GM10266 (cell line): ENCODE data around the gene FDXACB1.

Source experiments
- DNase-seq: peaks from one replicate; pipeline ENCODE4 v3.0.0; 2012; ENCODE audit errors: extremely low spot score
- TF ChIP-seq, protein P1 (sequence below): IDR thresholded peaks from 2 replicates; pipeline ENCODE4 v1.5.1; 2012; ENCODE audit warnings: mild to moderate bottlenecking, low read depth; ENCODE audit not compliant: control insufficient read depth, insufficient read depth; ENCODE audit errors: missing control alignments

FDXACB1 gene

DNA sequence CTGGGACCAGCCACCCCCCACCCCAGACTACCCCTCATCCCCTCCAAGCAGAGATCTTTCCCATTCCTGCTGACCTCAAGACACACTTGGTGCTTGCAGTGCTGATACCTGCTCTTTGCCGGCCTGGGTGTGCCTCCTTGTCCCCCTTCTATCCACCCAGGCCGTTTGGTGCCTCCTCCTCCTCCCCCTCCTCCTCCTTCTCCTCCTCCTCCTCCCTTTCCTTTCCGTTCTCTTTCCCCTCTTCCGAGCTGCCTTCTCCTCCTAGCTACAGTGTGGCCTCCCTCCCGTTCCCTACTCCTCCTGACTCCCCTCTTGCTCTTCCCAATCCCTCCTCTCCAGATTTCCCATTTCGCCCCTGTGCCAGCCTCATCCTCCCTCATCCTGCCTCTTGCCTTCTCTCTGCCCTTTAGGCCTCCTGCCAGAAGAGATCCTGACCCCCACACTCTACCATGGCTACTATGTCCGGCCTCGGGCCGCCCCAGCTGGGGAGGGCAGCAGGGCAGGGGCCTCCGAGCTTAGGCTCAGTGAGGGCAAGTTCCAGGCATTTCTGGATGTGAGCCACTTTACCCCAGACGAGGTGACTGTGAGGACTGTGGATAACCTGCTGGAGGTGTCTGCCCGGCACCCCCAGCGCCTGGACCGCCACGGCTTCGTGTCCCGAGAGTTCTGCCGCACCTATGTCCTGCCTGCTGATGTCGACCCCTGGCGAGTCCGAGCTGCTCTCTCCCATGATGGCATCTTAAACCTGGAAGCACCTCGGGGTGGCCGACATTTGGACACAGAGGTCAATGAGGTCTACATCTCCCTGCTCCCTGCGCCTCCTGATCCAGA, 34.3 kb upstream of the FDXACB1 start:
- DNase-seq, result no peak
- TF ChIP-seq, protein P1, sequence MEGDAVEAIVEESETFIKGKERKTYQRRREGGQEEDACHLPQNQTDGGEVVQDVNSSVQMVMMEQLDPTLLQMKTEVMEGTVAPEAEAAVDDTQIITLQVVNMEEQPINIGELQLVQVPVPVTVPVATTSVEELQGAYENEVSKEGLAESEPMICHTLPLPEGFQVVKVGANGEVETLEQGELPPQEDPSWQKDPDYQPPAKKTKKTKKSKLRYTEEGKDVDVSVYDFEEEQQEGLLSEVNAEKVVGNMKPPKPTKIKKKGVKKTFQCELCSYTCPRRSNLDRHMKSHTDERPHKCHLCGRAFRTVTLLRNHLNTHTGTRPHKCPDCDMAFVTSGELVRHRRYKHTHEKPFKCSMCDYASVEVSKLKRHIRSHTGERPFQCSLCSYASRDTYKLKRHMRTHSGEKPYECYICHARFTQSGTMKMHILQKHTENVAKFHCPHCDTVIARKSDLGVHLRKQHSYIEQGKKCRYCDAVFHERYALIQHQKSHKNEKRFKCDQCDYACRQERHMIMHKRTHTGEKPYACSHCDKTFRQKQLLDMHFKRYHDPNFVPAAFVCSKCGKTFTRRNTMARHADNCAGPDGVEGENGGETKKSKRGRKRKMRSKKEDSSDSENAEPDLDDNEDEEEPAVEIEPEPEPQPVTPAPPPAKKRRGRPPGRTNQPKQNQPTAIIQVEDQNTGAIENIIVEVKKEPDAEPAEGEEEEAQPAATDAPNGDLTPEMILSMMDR, result no peak

DNA sequence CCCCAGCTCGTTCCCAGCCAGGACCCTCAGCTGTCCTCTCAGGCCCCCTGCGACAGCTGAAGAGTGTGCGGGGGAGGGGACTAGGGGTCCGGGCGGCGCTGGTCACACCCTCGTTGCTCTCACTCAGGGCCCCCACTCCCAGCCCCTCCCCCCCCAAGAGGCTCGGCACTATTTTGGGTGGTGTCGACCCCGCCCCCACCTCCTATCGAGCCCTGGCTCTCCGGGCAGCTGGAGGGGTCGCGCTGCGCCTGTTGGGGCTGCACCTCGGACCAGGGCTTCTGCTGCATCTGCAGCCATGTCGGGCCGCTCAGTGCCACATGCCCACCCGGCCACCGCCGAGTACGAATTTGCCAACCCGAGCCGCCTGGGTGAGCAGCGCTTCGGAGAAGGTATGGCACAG, 33.6 kb upstream of the FDXACB1 start, which contains the start of gene HSPB2:
TSS of gene HSPB2 (plus strand) at position 200 of the 400 bp plus-strand sequence. CDS start at position 296, 96 bp downstream.
- TF ChIP-seq, protein P1, result no peak
- DNase-seq, result no peak

DNA sequence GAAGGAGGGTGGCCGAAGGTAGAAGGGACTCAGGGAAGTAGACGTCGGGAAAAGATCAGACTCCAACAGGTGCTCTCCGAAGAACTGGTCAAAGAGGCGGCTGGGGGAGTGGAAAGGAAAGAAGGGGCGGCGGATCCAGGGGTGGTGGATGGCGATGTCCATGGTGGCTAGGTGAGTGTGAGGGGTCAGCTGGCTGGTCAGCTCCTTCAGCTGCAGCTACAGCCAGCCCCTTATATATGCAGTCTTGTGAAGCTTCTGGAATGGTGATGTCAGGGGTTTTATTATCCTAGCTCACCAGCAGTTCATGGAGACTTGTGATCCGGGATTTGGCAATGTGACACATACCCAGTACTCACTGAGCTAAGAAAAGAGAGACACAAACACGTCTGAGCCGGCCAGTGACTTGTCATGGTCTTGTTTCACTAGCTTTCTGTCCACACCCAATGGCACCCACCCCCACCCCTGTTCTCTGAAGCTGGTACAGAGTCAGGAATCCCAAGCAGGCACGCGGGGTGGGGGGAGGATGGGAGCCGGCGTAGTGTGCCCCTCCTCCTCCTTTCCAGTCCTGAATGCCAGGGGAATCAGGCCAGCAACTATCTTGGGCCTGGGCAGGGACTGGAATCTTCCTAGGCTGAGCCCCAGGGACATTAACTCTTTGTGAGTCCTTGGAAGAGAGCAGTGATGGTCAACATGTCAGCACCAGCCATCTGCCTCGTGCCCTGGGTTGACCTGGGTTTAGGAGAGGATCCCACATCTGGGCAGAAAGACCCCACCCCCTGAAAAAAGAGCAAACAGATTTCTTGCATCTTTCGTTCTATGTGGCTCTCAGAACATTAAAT, 32.8 kb upstream of the FDXACB1 start, which contains the start of gene CRYAB:
TSS of gene CRYAB (minus strand) at position 208 of the 839 bp plus-strand sequence. CDS start at position 162, 46 bp downstream.
- TF ChIP-seq, protein P1, result no peak
- DNase-seq, result no peak

DNA sequence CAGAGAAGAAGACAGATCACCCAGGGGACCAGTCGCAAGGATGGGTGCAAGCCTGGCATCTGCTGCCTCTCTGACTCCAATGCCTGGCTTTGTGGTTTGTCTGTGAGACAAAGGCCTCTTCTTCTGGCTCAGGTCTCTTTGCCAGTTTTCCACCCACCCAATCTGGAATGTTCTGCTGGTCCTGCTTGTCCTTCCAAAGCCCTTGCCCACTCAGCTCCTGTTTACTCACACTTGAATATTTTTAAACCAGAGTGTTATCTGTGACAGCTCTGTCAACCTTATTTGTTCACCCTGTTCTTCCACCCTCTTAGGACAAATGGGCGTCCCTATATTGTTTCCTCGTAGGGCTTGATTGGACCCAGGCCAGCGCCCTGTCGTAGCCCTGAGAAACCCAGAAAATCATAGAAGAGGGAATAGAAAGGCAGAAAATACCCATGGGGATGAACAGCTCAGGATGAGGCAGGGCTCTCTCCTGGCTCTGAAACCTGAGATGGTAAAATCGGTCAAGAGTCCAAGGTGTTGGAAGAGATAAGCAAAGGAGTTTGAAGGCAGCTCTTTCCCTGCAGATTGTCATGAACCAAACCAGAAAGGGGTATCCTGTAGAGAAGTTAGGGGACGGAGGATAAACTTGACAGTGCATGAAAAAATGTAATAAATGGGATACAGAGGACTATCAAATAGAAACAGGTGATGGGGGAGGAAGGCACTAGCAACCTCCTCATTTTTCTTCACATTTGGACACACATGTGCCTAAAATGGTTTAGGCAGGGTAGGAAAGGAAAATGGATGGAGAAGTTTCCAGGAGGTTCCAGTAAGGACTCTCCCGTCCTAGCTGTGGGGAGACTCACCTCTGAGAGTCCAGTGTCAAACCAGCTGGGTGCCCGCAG, 32.0 kb upstream of the FDXACB1 start:
- no peak for DNase-seq
- TF ChIP-seq, protein P1, result no peak

DNA sequence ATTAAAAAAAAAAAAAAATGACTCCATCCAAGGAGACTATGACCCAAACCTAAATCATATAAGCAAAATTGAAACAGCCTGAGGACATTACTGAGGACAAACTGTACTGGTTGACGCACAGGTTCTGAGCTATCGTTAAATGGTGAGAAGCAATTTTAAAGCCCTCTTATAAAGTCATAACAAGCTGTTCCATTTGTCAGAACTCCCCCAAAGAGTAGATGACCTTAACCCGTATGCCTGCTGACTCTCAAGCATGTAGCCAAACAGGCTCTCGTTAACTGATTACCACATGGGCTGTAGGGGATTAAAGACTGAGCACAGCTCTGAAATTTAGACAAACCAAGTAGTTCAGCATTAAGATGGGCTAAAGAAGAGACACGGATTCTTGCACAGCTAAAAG, 30.4 kb upstream of the FDXACB1 start:
- DNase-seq, result no peak
- TF ChIP-seq, protein P1, result no peak

DNA sequence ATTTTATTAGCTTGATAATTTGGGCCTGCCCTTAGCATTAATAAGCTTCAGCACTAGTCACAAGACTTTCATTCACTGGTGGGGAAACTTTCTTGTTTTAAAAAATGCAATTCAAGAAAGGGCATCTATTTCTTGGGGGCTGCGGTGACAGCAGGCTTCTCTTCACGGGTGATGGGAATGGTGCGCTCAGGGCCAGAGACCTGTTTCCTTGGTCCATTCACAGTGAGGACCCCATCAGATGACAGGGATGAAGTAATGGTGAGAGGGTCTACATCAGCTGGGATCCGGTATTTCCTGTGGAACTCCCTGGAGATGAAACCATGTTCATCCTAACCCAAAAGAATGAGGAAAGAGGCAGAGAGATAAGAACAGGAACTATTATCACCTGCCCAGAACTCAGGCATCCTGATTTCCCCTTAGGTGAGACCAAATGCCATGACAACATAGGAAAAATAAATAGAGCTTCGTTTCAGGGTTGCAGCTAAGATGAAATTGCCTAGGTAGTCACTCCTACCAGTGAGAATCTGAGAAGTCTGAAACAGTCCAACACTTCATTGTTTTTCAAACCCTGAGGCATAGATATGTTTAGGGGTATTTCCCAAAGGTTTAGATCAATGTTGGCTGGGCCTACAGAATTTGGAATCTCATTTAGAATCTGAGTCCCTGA, 29.8 kb upstream of the FDXACB1 start:
- DNase-seq, result no peak
- TF ChIP-seq, protein P1, result no peak
